ENCODE measurements around the gene EPHB6.
A peak's percentile ranks its signal among the peaks of the same experiment; 100 is the strongest.

EPHB6 gene

GRCh38 chr7:142833174-142834048, 21.5 kb upstream of the EPHB6 start:
- no peak for DNase-seq (ENCODE audit: low spot score)

- no peak for DNase-seq (ENCODE audit: low spot score)
Observed at GRCh38 chr7:142835487-142835886, 19.4 kb upstream of the EPHB6 start.

DNA sequence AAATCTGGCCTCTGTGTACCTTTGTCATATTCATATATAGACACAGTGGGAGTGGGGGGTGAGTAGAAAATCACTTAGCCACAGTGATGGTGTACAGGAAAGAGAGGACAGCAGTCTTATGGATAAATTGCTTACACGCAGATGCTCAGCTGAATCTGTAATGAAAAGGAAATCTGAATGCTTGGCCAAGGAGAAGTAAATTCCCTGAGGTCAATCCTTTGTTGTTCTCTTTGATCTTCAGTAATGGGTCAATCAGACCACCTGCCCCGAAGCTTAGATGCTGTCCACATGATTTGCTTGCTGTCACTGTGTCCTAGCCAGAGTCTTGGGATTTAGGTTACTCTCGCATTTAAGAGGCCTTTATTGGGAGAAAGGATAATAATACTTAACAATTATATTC, 18.4 kb upstream of the EPHB6 start:
- no peak for DNase-seq (ENCODE audit: low spot score)

DNA sequence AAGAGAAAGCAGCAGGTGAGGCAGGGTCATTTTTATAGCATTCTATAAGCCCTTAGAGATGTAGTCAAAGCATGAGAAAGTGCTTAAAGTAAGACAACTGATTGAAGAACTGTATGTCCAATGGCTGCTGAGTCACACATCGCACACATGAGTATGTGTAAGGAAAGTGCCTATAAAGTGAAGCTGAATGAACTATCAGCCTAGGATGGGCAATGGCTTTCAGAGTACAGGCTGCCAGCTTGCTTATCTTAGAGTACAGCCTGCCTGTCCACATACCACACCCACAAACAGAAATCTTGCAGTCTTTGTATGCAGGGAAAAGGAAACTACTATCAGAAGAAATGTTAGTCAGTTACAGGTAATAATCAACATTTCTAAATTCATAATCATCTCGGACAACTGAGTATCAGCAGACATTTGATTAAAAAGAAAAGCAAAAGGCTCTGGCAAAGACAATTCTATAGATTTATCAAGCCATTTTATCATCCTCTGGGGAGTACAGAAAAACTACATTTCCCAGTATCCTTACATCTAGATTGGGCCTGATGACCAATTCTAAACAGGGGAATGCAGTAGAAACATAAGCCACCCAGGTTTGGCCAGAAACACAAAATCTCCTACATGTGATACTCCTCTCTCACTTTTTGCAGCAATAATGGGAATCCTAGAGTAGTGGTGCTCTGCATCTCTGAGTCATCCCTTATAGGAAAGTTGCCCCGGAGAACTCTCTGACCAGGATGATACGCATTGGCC, 16.2 kb upstream of the EPHB6 start:
- DNase-seq (ENCODE audit: low spot score), result no peak

DNA sequence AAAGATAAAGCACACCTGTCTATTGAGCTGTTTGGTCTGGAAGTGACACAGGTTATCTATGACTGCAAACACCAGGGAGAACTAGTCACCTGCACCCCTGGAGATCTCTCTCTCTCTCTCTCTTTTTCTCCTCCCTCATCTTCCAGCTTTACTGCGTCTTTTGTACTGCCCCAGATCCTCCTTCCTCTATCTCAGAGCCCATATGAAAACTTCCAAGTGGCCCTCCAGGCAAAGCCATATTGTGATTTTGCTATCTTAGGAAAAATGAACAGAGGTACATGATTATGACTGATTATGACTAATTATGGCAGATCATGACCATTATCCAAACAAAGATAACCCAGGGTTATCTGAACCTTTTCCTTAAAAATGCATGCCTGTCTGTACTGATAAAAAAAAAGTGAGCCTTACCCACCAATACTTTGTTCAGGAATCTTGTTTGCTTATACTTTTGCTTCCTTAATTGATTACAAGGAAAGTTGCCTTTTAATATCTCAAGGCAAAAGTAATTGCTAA, 12.6 kb upstream of the EPHB6 start:
- DNase-seq (ENCODE audit: low spot score), result no peak

GRCh38 chr7:142847353-142847752, 7.5 kb upstream of the EPHB6 start:
- DNase-seq (ENCODE audit: low spot score), result no peak

DNA sequence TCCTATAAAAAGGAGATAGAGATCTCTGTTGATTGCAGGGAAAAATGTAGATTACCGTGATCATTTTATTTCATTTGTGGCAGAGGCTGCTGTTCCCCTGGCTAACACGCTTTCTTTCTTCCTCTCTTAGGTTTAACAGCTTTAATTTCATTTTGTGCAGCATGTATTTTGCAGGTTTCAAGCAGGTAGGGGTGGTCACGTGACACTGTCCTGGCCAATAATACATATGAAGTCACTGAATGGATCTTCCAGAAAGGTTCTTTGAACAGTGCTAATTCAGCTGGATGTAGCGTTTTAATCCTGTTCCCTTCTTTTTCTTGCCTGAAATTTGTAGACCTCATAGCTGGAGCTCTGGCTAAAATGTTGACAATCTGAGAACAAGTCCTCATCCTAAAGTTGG, 3.6 kb upstream of the EPHB6 start:
- DNase-seq (ENCODE audit: low spot score), result no peak

- DNase-seq (ENCODE audit: low spot score), result no peak
Observed at GRCh38 chr7:142851919-142852318, 3.0 kb upstream of the EPHB6 start.

- peak; percentile 87 for DNase-seq (ENCODE audit: low spot score)
Observed at GRCh38 chr7:142853739-142854371, 1.0 kb upstream of the EPHB6 start.

- DNase-seq (ENCODE audit: low spot score), result no peak
Observed at GRCh38 chr7:142855114-142855743, 353 bp downstream of the EPHB6 start.

DNA sequence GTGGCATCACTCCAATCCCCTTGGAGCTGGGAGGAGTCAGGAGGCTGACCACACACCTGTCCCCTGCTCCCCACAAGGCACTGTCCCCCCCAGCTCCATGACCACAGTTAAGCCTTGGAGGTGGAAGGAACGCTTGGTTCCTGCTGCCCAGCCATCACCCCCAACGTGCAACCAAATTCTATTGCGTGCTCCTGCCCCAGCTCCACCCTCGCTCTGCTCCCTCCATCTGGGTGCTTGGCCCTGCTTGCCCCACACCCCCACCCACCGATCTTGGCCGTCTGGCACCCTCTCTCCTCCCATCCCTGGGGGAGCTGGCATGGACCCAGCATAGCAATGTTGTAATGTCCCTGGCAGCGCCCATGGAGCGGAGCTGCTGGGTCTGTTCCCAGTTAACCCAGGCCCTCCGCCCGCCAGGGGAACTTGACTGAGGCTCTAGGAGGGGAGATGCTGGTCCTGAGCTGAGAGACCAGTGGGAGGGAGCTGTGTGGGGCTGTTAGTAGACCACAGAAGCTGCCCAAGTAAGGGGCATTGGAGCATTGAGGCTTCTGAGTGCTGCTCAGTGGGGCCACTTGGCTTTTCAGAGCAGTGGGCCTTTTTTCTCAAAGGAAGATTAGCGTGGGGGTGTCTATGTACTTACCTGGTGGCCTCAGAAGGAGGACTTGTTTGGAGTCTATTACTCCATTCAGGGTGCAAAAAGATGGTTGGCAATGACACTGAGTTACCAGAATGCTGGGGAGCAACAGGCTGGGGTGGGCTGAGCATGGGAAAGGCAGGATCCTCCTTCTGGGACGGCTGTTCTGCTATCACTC, 1.1 kb downstream of the EPHB6 start:
- DNase-seq (ENCODE audit: low spot score), result no peak

DNA sequence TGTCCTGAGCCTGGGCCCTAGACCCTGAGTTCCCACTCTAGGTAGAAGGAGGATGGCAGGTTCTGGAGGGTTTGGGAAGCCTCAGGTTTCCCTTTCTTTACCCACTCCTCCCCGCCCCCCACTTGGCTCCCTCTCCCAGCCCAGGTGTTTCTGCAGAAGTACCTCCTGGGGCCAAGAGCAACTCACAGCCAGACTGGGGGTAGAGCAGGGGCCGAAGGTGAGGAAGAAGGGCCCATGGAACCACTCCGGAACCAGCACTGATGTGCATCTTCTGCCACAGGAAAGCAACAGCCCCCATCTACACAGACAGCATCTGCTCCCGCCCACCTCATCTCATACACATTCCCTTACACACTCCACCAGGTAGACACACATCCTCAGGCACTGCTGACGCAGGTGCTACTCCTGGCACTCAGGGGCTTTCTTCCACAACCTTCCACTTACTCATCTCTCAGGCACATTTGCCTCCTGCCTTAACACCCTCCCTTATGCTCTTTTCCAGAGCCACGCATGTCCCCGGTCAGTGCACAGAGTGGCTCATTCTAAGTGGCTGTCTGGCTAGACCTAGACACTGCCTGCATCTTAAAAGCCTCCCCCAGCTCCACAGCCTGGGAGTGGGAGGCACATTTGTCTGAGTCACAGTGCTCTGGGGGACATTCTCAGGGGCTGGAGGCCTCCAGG, 1.8 kb downstream of the EPHB6 start:
- DNase-seq (ENCODE audit: low spot score), result no peak

- DNase-seq (ENCODE audit: low spot score), result no peak
Observed at GRCh38 chr7:142857625-142858024, 2.7 kb downstream of the EPHB6 start.

DNA sequence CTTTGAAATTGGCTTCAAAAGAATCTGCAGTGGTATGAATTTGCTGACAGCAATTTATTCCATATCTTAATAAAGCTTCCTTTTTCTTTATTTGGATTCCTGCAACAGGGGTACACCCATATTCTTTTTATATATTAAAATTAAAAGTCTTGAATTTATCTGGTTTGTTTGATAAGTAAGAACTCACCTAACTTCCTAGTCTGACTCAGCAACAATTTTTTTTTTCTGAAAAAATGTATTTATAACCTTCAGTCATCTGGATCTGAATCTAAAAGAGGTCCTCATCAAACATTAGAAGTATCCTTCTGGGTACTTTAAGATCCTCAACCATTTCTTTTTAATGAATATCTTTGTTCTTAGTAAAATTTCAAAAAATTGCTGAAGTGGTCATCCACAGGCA, 4.5 kb downstream of the EPHB6 start:
- no peak for DNase-seq (ENCODE audit: low spot score)

DNA sequence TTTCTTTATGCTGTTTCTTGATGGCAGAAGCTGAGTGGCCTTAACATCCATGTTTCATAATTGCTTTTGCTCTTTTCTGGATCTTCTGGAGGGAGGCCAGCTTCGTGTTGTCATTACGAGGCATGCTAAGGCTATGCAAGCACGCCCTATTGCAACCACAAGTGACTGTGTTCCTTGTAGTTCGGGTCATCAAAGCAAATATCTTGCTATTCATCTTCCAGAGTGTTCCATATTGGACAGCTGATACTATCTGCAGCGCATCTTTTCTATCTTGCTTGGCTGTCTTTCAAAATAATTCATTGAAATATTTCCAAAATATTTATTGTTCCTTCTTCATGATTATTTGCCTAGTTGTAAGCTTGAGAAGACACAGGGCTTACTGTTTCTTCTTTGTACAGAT, 5.0 kb downstream of the EPHB6 start:
- DNase-seq (ENCODE audit: low spot score), result no peak

DNA sequence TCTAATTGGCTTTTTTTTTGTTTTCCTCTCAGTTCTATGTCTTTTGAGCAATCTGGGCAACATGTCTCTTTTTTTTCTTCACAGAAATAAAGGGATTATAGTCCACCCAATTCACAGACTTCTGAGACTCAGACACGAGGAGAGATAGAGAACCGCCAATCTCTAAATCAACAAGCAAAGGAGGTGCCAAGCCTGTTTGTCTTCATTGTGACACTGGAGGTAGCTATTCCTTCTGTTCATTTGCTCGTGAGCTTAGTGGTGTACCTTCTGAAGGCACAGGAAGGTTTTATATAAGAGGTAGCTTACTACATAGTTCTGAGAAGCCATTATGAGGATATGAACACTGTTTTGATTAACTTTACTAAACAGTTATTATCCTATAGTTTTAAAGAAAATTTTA, 6.1 kb downstream of the EPHB6 start:
- no peak for DNase-seq (ENCODE audit: low spot score)

- no peak for DNase-seq (ENCODE audit: low spot score)
Observed at GRCh38 chr7:142862351-142862750, 7.5 kb downstream of the EPHB6 start.

DNA sequence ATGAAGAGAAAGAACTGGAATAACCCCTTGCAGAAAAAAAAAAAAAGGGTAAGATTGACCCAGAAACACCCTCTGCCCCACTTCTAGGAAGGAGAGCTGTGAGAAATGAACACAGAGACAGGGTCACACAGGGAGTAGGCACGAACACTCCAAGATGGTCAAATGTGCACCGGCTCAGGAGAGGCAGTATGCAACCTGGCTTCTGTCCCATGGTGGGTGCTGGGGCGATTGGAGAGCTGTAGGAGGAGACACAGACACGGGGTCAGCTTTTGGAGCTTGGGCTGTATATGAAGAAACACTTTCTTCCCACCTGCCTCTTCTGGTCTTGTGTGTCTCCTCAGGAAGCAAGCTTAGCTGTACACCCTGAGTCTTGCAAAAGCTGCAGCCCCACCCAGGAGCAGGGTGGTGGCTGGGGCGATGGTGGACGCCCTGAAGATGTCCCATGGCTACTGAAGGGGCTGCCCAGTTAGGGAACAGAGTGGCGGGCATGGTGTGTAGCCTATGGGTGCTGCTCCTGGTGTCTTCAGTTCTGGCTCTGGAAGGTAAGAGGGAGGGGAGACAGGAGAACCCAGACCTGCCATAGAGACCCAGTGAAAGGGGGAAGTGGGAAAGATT, 8.0 kb downstream of the EPHB6 start:
- DNase-seq (ENCODE audit: low spot score), result no peak

DNA sequence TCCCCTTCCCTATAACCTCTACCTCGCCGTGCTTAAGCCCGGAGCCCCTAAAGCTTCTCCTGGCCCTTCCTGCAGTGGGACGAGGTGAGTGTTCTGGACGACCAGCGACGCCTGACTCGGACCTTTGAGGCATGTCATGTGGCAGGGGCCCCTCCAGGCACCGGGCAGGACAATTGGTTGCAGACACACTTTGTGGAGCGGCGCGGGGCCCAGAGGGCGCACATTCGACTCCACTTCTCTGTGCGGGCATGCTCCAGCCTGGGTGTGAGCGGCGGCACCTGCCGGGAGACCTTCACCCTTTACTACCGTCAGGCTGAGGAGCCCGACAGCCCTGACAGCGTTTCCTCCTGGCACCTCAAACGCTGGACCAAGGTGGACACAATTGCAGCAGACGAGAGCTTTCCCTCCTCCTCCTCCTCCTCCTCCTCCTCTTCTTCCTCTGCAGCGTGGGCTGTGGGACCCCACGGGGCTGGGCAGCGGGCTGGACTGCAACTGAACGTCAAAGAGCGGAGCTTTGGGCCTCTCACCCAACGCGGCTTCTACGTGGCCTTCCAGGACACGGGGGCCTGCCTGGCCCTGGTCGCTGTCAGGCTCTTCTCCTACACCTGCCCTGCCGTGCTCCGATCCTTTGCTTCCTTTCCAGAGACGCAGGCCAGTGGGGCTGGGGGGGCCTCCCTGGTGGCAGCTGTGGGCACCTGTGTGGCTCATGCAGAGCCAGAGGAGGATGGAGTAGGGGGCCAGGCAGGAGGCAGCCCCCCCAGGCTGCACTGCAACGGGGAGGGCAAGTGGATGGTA, 9.2 kb downstream of the EPHB6 start:
- DNase-seq (ENCODE audit: low spot score), result no peak

Measured in HuH-7 (cell line).